RWPE2 (cell line): ENCODE results near the gene APBA1.

Experiments
- ATAC-seq: fragments of 200-7000 bp; cut with Tn5 transposase; 3 replicates; pipeline ENCODE4 v1.9.1; 2021; ENCODE audit warnings: low read depth
- DNase-seq: peaks from one replicate; pipeline ENCODE4 v3.0.0-alpha.2; 2020; ENCODE audit warnings: low spot score
- H3K27ac ChIP-seq: fragments of 450-650 bp; 2 replicates; pipeline ENCODE4 v1.5.1; 2017; ENCODE audit warnings: mild to moderate bottlenecking; ENCODE audit not compliant: poor library complexity, severe bottlenecking
- H3K27me3 ChIP-seq: fragments of 250-450 bp; sonication (Bioruptor Pico); 2 replicates; pipeline ENCODE4 v1.5.1; 2021; ENCODE audit warnings: mild to moderate bottlenecking, moderate library complexity; ENCODE audit not compliant: insufficient read depth, poor library complexity, severe bottlenecking
- H3K36me3 ChIP-seq: fragments of 250-450 bp; sonication (Bioruptor Pico); 2 replicates; pipeline ENCODE4 v1.5.1; 2020; ENCODE audit warnings: low read depth, mild to moderate bottlenecking, moderate library complexity
- H3K4me1 ChIP-seq: fragments of 250-450 bp; sonication (Bioruptor Pico); 2 replicates; pipeline ENCODE4 v1.5.1; 2021; ENCODE audit warnings: mild to moderate bottlenecking, moderate library complexity; ENCODE audit not compliant: insufficient read depth, poor library complexity, severe bottlenecking
- H3K4me3 ChIP-seq: fragments of 250-450 bp; sonication (Bioruptor Pico); 2 replicates; pipeline ENCODE4 v1.5.1; 2021; ENCODE audit warnings: mild to moderate bottlenecking, moderate library complexity; ENCODE audit not compliant: severe bottlenecking
- H3K9me3 ChIP-seq: fragments of 250-450 bp; sonication (Bioruptor Pico); 2 replicates; pipeline ENCODE4 v1.5.1; 2021; ENCODE audit warnings: mild to moderate bottlenecking, moderate library complexity; ENCODE audit not compliant: severe bottlenecking
- TF ChIP-seq, protein P1 (sequence below): fragments of 450-650 bp; IDR thresholded peaks from one replicate; pipeline ENCODE4 v1.5.1; 2017; ENCODE audit warnings: mild to moderate bottlenecking, moderate library complexity; ENCODE audit not compliant: poor library complexity, severe bottlenecking

APBA1 gene

GRCh38 chr9:69431777-69432176 is 240.4 kb downstream of the APBA1 start:
- no peak for ATAC-seq
- Histone ChIP-seq H3K36me3 (no peaks in the 10 kb centered on the region), H3K27ac (no peak overlapping the region), H3K4me1 (peaks cover 4% of the 10 kb centered on the region), H3K27me3 (no peaks in the 10 kb centered on the region), H3K9me3 (no peaks in the 10 kb centered on the region), H3K4me3 (no peak overlapping the region)
- no peak for DNase-seq
- TF ChIP-seq, protein P1, sequence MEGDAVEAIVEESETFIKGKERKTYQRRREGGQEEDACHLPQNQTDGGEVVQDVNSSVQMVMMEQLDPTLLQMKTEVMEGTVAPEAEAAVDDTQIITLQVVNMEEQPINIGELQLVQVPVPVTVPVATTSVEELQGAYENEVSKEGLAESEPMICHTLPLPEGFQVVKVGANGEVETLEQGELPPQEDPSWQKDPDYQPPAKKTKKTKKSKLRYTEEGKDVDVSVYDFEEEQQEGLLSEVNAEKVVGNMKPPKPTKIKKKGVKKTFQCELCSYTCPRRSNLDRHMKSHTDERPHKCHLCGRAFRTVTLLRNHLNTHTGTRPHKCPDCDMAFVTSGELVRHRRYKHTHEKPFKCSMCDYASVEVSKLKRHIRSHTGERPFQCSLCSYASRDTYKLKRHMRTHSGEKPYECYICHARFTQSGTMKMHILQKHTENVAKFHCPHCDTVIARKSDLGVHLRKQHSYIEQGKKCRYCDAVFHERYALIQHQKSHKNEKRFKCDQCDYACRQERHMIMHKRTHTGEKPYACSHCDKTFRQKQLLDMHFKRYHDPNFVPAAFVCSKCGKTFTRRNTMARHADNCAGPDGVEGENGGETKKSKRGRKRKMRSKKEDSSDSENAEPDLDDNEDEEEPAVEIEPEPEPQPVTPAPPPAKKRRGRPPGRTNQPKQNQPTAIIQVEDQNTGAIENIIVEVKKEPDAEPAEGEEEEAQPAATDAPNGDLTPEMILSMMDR = no peak

DNA sequence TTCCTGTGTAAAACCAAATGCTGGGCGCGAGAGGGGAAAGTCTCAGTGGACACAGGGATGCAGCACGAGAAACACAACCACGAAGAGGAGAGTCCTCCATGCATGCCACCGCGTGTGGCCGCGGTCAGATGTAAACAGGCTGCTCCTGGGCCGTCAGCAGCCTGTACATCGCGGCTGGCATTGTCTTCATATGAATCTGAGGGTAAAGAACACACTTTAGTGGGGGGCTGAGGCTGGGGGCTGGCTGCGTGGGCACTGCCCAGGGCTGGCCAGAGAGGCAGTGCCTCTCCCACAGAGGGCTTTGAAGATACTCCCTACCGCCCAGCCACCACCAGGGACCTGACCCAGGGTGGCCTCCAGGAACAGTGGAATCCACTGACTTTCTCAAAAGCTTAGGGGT is 241.0 kb downstream of the APBA1 start:
- TF ChIP-seq, protein P1 = no peak
- no peak overlapping the region for H3K27ac ChIP-seq
- H3K36me3 ChIP-seq = no peaks in the 10 kb centered on the region
- H3K4me1 ChIP-seq = peaks cover 4% of the 10 kb centered on the region
- H3K27me3 ChIP-seq = no peaks in the 10 kb centered on the region
- no peak for ATAC-seq
- H3K4me3 ChIP-seq = no peak overlapping the region
- no peak for DNase-seq
- H3K9me3 ChIP-seq = no peaks in the 10 kb centered on the region

GRCh38 chr9:69430206-69430605 is 242.0 kb downstream of the APBA1 start:
- Histone ChIP-seq H3K27ac (no peak overlapping the region), H3K36me3 (no peaks in the 10 kb centered on the region), H3K27me3 (no peaks in the 10 kb centered on the region), H3K4me3 (no peak overlapping the region), H3K9me3 (no peaks in the 10 kb centered on the region), H3K4me1 (peaks cover 4% of the 10 kb centered on the region)
- ATAC-seq (no peak), DNase-seq (no peak)
- TF ChIP-seq, protein P1 = no peak

GRCh38 chr9:69429281-69429680 is 242.9 kb downstream of the APBA1 start:
- TF ChIP-seq, protein P1 = no peak
- peaks cover 4% of the 10 kb centered on the region for H3K4me1 ChIP-seq
- no peaks in the 10 kb centered on the region for H3K36me3 ChIP-seq
- ATAC-seq = no peak
- H3K27me3 ChIP-seq = no peaks in the 10 kb centered on the region
- no peak for DNase-seq
- H3K9me3 ChIP-seq = no peaks in the 10 kb centered on the region
- no peak overlapping the region for H3K4me3 ChIP-seq
- no peak overlapping the region for H3K27ac ChIP-seq

DNA sequence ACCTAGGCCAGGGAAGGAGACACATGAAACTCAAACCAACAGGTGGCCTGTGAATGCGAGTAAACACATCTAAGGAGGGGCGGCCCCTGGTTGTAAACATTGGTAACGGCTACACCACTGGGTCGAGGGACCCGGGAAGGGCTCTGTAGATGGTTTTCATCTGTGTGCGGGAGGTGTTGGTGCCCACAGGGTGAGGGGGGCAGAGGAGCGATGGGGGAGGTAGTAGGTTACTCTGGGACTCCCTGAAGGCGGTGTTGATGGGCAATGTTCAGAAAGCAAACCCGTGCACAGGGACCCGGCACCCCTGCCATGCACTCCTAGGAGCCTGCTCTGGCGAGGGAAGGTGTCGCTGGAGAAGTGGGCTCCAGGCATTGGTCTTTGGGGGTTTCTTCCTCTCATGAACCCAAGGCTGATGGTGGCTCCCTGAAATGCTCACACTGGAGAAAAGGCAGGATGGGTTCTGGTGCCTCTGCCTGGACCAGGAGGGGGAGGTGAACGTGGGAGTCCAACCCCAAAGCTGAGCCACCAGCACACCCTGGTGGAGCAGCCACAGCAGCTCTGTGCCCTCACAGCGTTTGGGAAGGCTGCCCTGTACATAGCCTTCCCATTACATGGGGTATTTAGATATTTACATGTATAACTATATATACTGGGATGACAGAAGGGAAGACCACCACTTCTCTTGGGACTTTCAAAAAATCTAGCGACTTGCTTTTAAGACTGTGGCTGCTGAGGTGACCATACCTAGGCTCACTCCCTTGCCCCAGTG is 244.0 kb downstream of the APBA1 start:
- Histone ChIP-seq H3K27ac (no peak overlapping the region), H3K9me3 (no peaks in the 10 kb centered on the region), H3K36me3 (no peaks in the 10 kb centered on the region), H3K4me3 (no peak overlapping the region), H3K4me1 (peaks cover 1% of the 10 kb centered on the region), H3K27me3 (no peaks in the 10 kb centered on the region)
- DNase-seq = no peak
- ATAC-seq = no peak
- TF ChIP-seq, protein P1 = no peak
